ENCODE results near the gene CAPN13. TPM values are rescaled to one million over a fixed set of nuclear protein-coding genes. Genes with fewer than 3 reads are reported as not detected.

Gene CAPN13
- total RNA-seq, 4 donors from 2014 or later: 0.12 TPM; not detected in 3

- no peak overlapping the region for H3K4me3 ChIP-seq
- no peak for ATAC-seq
- no peak overlapping the region for H3K27ac ChIP-seq
- TF ChIP-seq CTCF (IDR thresholded peaks at IDR 0.05) (no peak), POLR2AphosphoS5 (IDR thresholded peaks at IDR 0.05) (no peak), EP300 (IDR thresholded peaks at IDR 0.05) (no peak), POLR2A (IDR thresholded peaks at IDR 0.05) (no peak)
- peaks cover 0 to 6% (median 0%) of the 10 kb centered on the region in 3 donors for H3K9me3 ChIP-seq
- H3K4me1 ChIP-seq: no peaks in the 10 kb centered on the region
- H3K27me3 ChIP-seq: no peaks in the 10 kb centered on the region
- no peaks in the 10 kb centered on the region for H3K36me3 ChIP-seq
- WGBS, 2 donors (ENCODE audit: low coverage in 1 of 2): 75 to 91% methylated on average over 3 of the region's 3 CpGs
These were observed 19.7 kb upstream of the CAPN13 start for GRCh38 chr2:30826916-30827315.

- no peak overlapping the region for H3K27ac ChIP-seq
- peaks cover 0 to 6% (median 0%) of the 10 kb centered on the region in 3 donors for H3K9me3 ChIP-seq
- no peaks in the 10 kb centered on the region for H3K36me3 ChIP-seq
- ATAC-seq: no peak
- no peaks in the 10 kb centered on the region for H3K27me3 ChIP-seq
- TF ChIP-seq EP300 (IDR thresholded peaks at IDR 0.05) (no peak), POLR2A (IDR thresholded peaks at IDR 0.05) (no peak), POLR2AphosphoS5 (IDR thresholded peaks at IDR 0.05) (no peak), CTCF (IDR thresholded peaks at IDR 0.05) (no peak)
- no peak overlapping the region for H3K4me3 ChIP-seq
- 43 to 48% methylated on average over 2 of the region's 2 CpGs for WGBS, 2 donors (ENCODE audit: low coverage in 1 of 2)
- no peaks in the 10 kb centered on the region for H3K4me1 ChIP-seq
These were observed 19.2 kb upstream of the CAPN13 start for GRCh38 chr2:30826481-30826880.

GRCh38 chr2:30823452-30823851 is 16.2 kb upstream of the CAPN13 start:
- Histone ChIP-seq H3K27me3 (no peaks in the 10 kb centered on the region), H3K4me1 (no peaks in the 10 kb centered on the region), H3K27ac (no peak overlapping the region), H3K4me3 (no peak overlapping the region), H3K9me3 (peaks cover 0 to 6% (median 0%) of the 10 kb centered on the region in 3 donors), H3K36me3 (no peaks in the 10 kb centered on the region)
- no peak for ATAC-seq
- WGBS, 2 donors (ENCODE audit: low coverage in 1 of 2): 64% methylated on average over 7 of the region's 9 CpGs; no CpG with 5 or more reads in 1 of the 2 donors
- TF ChIP-seq CTCF (IDR thresholded peaks at IDR 0.05) (no peak), POLR2AphosphoS5 (IDR thresholded peaks at IDR 0.05) (no peak), EP300 (IDR thresholded peaks at IDR 0.05) (no peak), POLR2A (IDR thresholded peaks at IDR 0.05) (no peak)

GRCh38 chr2:30821960-30822359 is 14.7 kb upstream of the CAPN13 start:
- no peak for ATAC-seq
- no peak overlapping the region for H3K4me3 ChIP-seq
- no peaks in the 10 kb centered on the region for H3K4me1 ChIP-seq
- TF ChIP-seq EP300 (IDR thresholded peaks at IDR 0.05): no peak
- no peak for TF ChIP-seq POLR2A (IDR thresholded peaks at IDR 0.05)
- no peak for TF ChIP-seq POLR2AphosphoS5 (IDR thresholded peaks at IDR 0.05)
- no peak for TF ChIP-seq CTCF (IDR thresholded peaks at IDR 0.05)
- H3K36me3 ChIP-seq: no peaks in the 10 kb centered on the region
- WGBS, 2 donors (ENCODE audit: low coverage in 1 of 2): 61 to 73% methylated on average over 2 to 6 of the region's 9 CpGs
- no peak overlapping the region for H3K27ac ChIP-seq
- H3K27me3 ChIP-seq: no peaks in the 10 kb centered on the region
- H3K9me3 ChIP-seq: peaks cover 0 to 6% (median 0%) of the 10 kb centered on the region in 3 donors

- Histone ChIP-seq H3K4me1 (no peaks in the 10 kb centered on the region), H3K9me3 (no peaks in the 10 kb centered on the region), H3K27ac (no peak overlapping the region), H3K36me3 (no peaks in the 10 kb centered on the region), H3K4me3 (no peak overlapping the region), H3K27me3 (no peaks in the 10 kb centered on the region)
- no peak for ATAC-seq
- TF ChIP-seq POLR2A (IDR thresholded peaks at IDR 0.05): no peak
- TF ChIP-seq CTCF (IDR thresholded peaks at IDR 0.05): no peak
- no peak for TF ChIP-seq EP300 (IDR thresholded peaks at IDR 0.05)
- TF ChIP-seq POLR2AphosphoS5 (IDR thresholded peaks at IDR 0.05): no peak
- 59 to 75% methylated on average over 9 to 10 of the region's 12 CpGs for WGBS, 2 donors (ENCODE audit: low coverage in 1 of 2)
These were observed 13.3 kb upstream of the CAPN13 start for GRCh38 chr2:30820381-30821055.
